GM12878 (cell line): Measurements from ENCODE around the gene BRCA1. TPM values are rescaled to one million over a fixed set of nuclear protein-coding genes. Genes with fewer than 3 reads are reported as not detected.

Experiments used
- ATAC-seq: fragments of 200-7000 bp; cut with Tn5 transposase; 3 replicates; pipeline ENCODE4 v1.9.1; 2020; ENCODE audit warnings: mild to moderate bottlenecking, moderate library complexity
- BruUV-seq: library from RNA; stranded (reverse); fragments of 400-500 nt; replicated peaks from 2 replicates; lab custom pipeline; 2021; lab: Mats Ljungman, UMichigan
- CTCF ChIA-PET: fragments of 300-600 bp; sonication (Branson Sonifier 250); formaldehyde crosslinking; extraction: SDS; loops from one replicate; lab custom pipeline; 2021; ENCODE audit warnings: inconsistent platforms; lab: Yijun Ruan, JAX
- POLR2A ChIA-PET: fragments of 350-600 bp; formaldehyde crosslinking; extraction: SDS; loops from one replicate; lab custom pipeline; 2021; ENCODE audit warnings: inconsistent platforms; lab: Charles Lee
- RAD21 ChIA-PET: fragments of 300-600 bp; sonication (Branson Sonifier 250); formaldehyde crosslinking; loops from one replicate; lab custom pipeline; 2023; ENCODE audit warnings: antibody characterized with exemption; ENCODE audit not compliant: unreplicated experiment; lab: Charles Lee
- SMC1A ChIA-PET: fragments of 300-600 bp; sonication (Branson Sonifier 250); formaldehyde crosslinking; loops from one replicate; lab custom pipeline; 2023; ENCODE audit not compliant: unreplicated experiment, uncharacterized antibody; lab: Charles Lee
- DNase-seq: peaks from one replicate; pipeline ENCODE4 v3.0.0-alpha.2; 2011; ENCODE audit warnings: low read depth, low spot score
- FAIRE-seq: peaks from 3 replicates; lab custom pipeline; 2011; peaks lifted over from hg19 to GRCh38; lab: Jason Lieb, UNC
- H2AFZ ChIP-seq: 2 replicates; pipeline ENCODE4 v1.6.0; 2011; ENCODE audit warnings: low read depth, low read length, control low read depth; ENCODE audit not compliant: control insufficient read depth
- H3K27ac ChIP-seq: 2 replicates; pipeline ENCODE4 v1.5.1; 2011; ENCODE audit warnings: control low read depth; ENCODE audit not compliant: control insufficient read depth, insufficient read depth
- H3K27me3 ChIP-seq, 2 experiments: replicated peaks in 1 of 2; 2 replicates each; pipeline versions ENCODE4 v1.6.0 to v1.6.1; 2011; ENCODE audit warnings: low read length in 1 of 2; ENCODE audit not compliant: control insufficient read depth in 2 of 2, insufficient read depth in 2 of 2
- H3K36me3 ChIP-seq, 2 experiments: 2 replicates each; pipeline ENCODE4 v1.5.1; 2011; ENCODE audit warnings: low read length in 1 of 2; ENCODE audit not compliant: control insufficient read depth in 2 of 2, insufficient read depth in 2 of 2
- H3K4me1 ChIP-seq: 2 replicates; pipeline ENCODE4 v1.6.1; 2011; ENCODE audit warnings: mild to moderate bottlenecking, low read length, moderate library complexity, mixed read lengths; ENCODE audit not compliant: control insufficient read depth, insufficient read depth
- H3K4me2 ChIP-seq: 2 replicates; pipeline ENCODE4 v1.6.0; 2011; ENCODE audit warnings: control low read depth; ENCODE audit not compliant: control insufficient read depth, insufficient read depth
- H3K4me3 ChIP-seq: fragments of 200-600 bp; sonication (generic); 2 replicates; pipeline ENCODE4 v1.5.1; 2016
- H3K79me2 ChIP-seq: 2 replicates; pipeline ENCODE4 v1.6.0; 2011; ENCODE audit warnings: low read length; ENCODE audit not compliant: control insufficient read depth, insufficient read depth
- H3K9ac ChIP-seq: 2 replicates; pipeline ENCODE4 v1.8.0; 2011; ENCODE audit warnings: low read length, control low read depth, mixed read lengths; ENCODE audit not compliant: control insufficient read depth, insufficient read depth
- H3K9me3 ChIP-seq: replicated peaks from 3 replicates; pipeline ENCODE4 v1.5.1; 2011; ENCODE audit warnings: mild to moderate bottlenecking, low read length; ENCODE audit not compliant: control insufficient read depth, insufficient read depth
- H4K20me1 ChIP-seq: 2 replicates; pipeline ENCODE4 v1.6.0; 2011; ENCODE audit not compliant: control insufficient read depth, insufficient read depth
- JUNB ChIP-seq: IDR thresholded peaks from 2 replicates; pipeline ENCODE4 v1.6.1; 2016; ENCODE audit warnings: antibody characterized with exemption, mild to moderate bottlenecking
- MTA2 ChIP-seq: fragments of 450-650 bp; IDR thresholded peaks from 2 replicates; pipeline ENCODE4 v1.6.1; 2016; ENCODE audit warnings: low read depth, mild to moderate bottlenecking, moderate library complexity
- NFXL1 ChIP-seq: fragments of 450-650 bp; IDR thresholded peaks from 2 replicates; pipeline ENCODE4 v1.6.1; 2017; ENCODE audit warnings: antibody characterized with exemption, mild to moderate bottlenecking, borderline replicate concordance
- PAX5 ChIP-seq: IDR thresholded peaks from 2 replicates; pipeline ENCODE4 v1.6.1; 2011; ENCODE audit warnings: low read depth, low read length, borderline replicate concordance
- PKNOX1 ChIP-seq: fragments of 450-650 bp; IDR thresholded peaks from 2 replicates; pipeline ENCODE4 v1.6.1; 2016; ENCODE audit warnings: mild to moderate bottlenecking
- POLR2AphosphoS5 ChIP-seq: IDR thresholded peaks from 2 replicates; pipeline ENCODE4 v1.6.1; 2011; ENCODE audit warnings: mild to moderate bottlenecking, low read length, inconsistent platforms
- POU2F2 ChIP-seq: IDR thresholded peaks from 3 replicates; pipeline ENCODE4 v1.6.1; 2011; ENCODE audit warnings: low read depth, mild to moderate bottlenecking, low read length, borderline replicate concordance
- SMAD1 ChIP-seq: fragments of 450-650 bp; IDR thresholded peaks from 2 replicates; pipeline ENCODE4 v1.6.1; 2018; ENCODE audit warnings: mild to moderate bottlenecking, low read depth; ENCODE audit not compliant: partially characterized antibody
- STAT1 ChIP-seq: fragments of 450-650 bp; conservative IDR thresholded peaks from 2 replicates; pipeline ENCODE4 v1.6.1; 2014; ENCODE audit warnings: antibody characterized with exemption, mild to moderate bottlenecking
- ZBTB11 ChIP-seq: fragments of 450-650 bp; formaldehyde crosslinking; IDR thresholded peaks from 2 replicates; pipeline ENCODE4 v1.5.0; 2022; ENCODE audit warnings: mild to moderate bottlenecking, missing genetic modification characterization
- ZBTB4 ChIP-seq: fragments of 450-650 bp; formaldehyde crosslinking; IDR thresholded peaks from 2 replicates; pipeline ENCODE4 v1.4.0; 2022; ENCODE audit warnings: mild to moderate bottlenecking, moderate library complexity
- ZNF207 ChIP-seq: fragments of 450-650 bp; IDR thresholded peaks from 2 replicates; pipeline ENCODE4 v1.6.1; 2014; ENCODE audit warnings: antibody characterized with exemption, mild to moderate bottlenecking, borderline replicate concordance
- WGBS: methylation state at CpG from one replicate; pipeline ENCODE4 v1.1.6; 2016; ENCODE audit warnings: low lambda C conversion rate; ENCODE audit not compliant: insufficient replicate concordance, insufficient coverage; ENCODE audit errors: missing lambda C conversion rate; 5-methylcytosine and 5-hydroxymethylcytosine counted together
- in situ Hi-C: fragments of 300-500 bp; cut with MboI; formaldehyde crosslinking; loops from 9 replicates; pipeline ENCODE4 v1.14.3; 2018; ENCODE audit warnings: mixed read lengths
- intact Hi-C: fragments of 100-400 bp; cut with micrococcal nuclease; formaldehyde crosslinking; loops from one replicate; pipeline ENCODE4 v1.14.2; 2022; ENCODE audit not compliant: unreplicated experiment
- polyA plus RNA-seq, 11 experiments: library from polyadenylated mRNA; depleted of rRNA in 4 of 11; unstranded in 6 of 11; stranded (reverse) in 5 of 11; fragments of >200 nt; fragmentation: Nextera tagmentation in 4 of 11; fragmentation: Illumina TruSeq in 1 of 11; extraction: Ambion mirVana in 4 of 11; extraction: Trizol in 1 of 11; gene quantifications; 1 replicate in 1 of 11; 2 replicates in 10 of 11; pipeline versions ENCODE4 v1.2.1 to v1.2.3, GENCODE V29; 2011 to 2016; ENCODE audit warnings: inconsistent platforms in 2 of 11, missing spikeins in 2 of 11, low read depth in 1 of 11
- total RNA-seq, 4 experiments: library from RNA; depleted of rRNA in 3 of 4; stranded (reverse); fragments of >200 nt in 3 of 4; fragmentation: Illumina TruSeq in 1 of 4; extraction: Trizol in 1 of 4; gene quantifications; 2 replicates each; pipeline versions ENCODE4 v1.2.1 to v1.2.3, GENCODE V29; 2013 to 2021

Gene BRCA1
- total and polyA plus RNA-seq, 10 of the 15 experiments (the other 5 are each of a cell fraction or from before 2014, with no cell fraction given), result 16.8 to 71.2 (median 44.2) TPM

- no peak for ATAC-seq
- SMC1A ChIA-PET, result no interaction called here
- no peaks in the 10 kb centered on the region for H3K27me3 ChIP-seq
- FAIRE-seq, result no peak
- intact Hi-C loops (no loop called here), in situ Hi-C loops (no loop called here)
- no peaks in the 10 kb centered on the region for H4K20me1 ChIP-seq
- no peak overlapping the region for H3K9ac ChIP-seq
- no peak overlapping the region for H2AFZ ChIP-seq
- POLR2A ChIA-PET, result interaction anchor here (0.5 to 0.6 kb wide), 2 partner anchors 10 to 63 kb away, joined by 3 to 5 read pairs; no protein-coding TSS in a partner anchor
- H3K4me2 ChIP-seq, result no peak overlapping the region
- no TSS peak for BruUV-seq
- H3K36me3 ChIP-seq, result no peaks in the 10 kb centered on the region
- H3K4me3 ChIP-seq, result no peak overlapping the region
- RAD21 ChIA-PET, result no interaction called here
- no peaks in the 10 kb centered on the region for H3K79me2 ChIP-seq
- H3K27ac ChIP-seq, result no peak overlapping the region
- 55% methylated on average over 11 of the region's 12 CpGs for WGBS
- H3K9me3 ChIP-seq, result no peaks in the 10 kb centered on the region
- CTCF ChIA-PET, result no interaction called here
- DNase-seq, result no peak
- no peaks in the 10 kb centered on the region for H3K4me1 ChIP-seq
- TF ChIP-seq ZNF207, result no peak
- no peak for TF ChIP-seq ZBTB11 (CRISPR knock-in tag)
- no peak for TF ChIP-seq NFXL1
- no peak for TF ChIP-seq PKNOX1
- TF ChIP-seq POU2F2, result no peak
- TF ChIP-seq MTA2, result no peak
- no peak for TF ChIP-seq STAT1
- no peak for TF ChIP-seq SMAD1
- TF ChIP-seq ZBTB4, result no peak
- no peak for TF ChIP-seq POLR2AphosphoS5
- TF ChIP-seq JUNB, result no peak
- no peak for TF ChIP-seq PAX5
Measured at GRCh38 chr17:43033948-43034881, 90.9 kb downstream of the BRCA1 start.
